IMR-90 (cell line): ENCODE data around the gene ADTRP. TPM values are rescaled to one million over a fixed set of nuclear protein-coding genes. Genes with fewer than 3 reads are reported as not detected.

Experiments used
- ATAC-seq: fragments of 200-7000 bp; cut with Tn5 transposase; 2 replicates; pipeline ENCODE4 v1.9.1; 2020; ENCODE audit warnings: low read depth, mild to moderate bottlenecking, moderate library complexity
- BruUV-seq: library from RNA; stranded (reverse); fragments of 400-500 nt; replicated peaks from 2 replicates; lab custom pipeline; 2021; lab: Mats Ljungman, UMichigan
- CTCF ChIA-PET: fragments of 300-600 bp; formaldehyde crosslinking; extraction: SDS; loops from one replicate; lab custom pipeline; 2021; ENCODE audit warnings: antibody characterized with exemption; lab: Yijun Ruan, JAX
- POLR2A ChIA-PET: fragments of 300-600 bp; sonication (Branson Sonifier 250); formaldehyde crosslinking; loops from one replicate; lab custom pipeline; 2022; ENCODE audit warnings: antibody characterized with exemption; ENCODE audit not compliant: unreplicated experiment; lab: Charles Lee
- DNase-seq: peaks from one replicate; pipeline ENCODE4 v3.0.0; 2013
- H2AFZ ChIP-seq: replicated peaks from 2 replicates; pipeline ENCODE3; 2013; ENCODE audit warnings: low read length, mild to moderate bottlenecking; ENCODE audit not compliant: poor library complexity
- H2AK5ac ChIP-seq: 2 replicates; pipeline ENCODE4 v1.6.1; 2013; ENCODE audit warnings: low read depth, low read length, inconsistent platforms
- H2AK9ac ChIP-seq: replicated peaks from 2 replicates; pipeline ENCODE3; 2013; ENCODE audit warnings: mild to moderate bottlenecking, low read depth, low read length, moderate library complexity; ENCODE audit not compliant: poor library complexity
- H2BK120ac ChIP-seq: 2 replicates; pipeline ENCODE4 v1.6.1; 2013; ENCODE audit warnings: low read depth, low read length, inconsistent platforms
- H2BK15ac ChIP-seq: 3 replicates; pipeline ENCODE4 v1.6.1; 2013; ENCODE audit warnings: low read depth, low read length, inconsistent platforms
- H2BK20ac ChIP-seq: 2 replicates; pipeline ENCODE4 v1.6.1; 2013; ENCODE audit warnings: low read depth, mild to moderate bottlenecking, inconsistent platforms, low read length, moderate library complexity
- H2BK5ac ChIP-seq: 2 replicates; pipeline ENCODE4 v1.6.1; 2013; ENCODE audit warnings: mild to moderate bottlenecking, low read depth, low read length, inconsistent platforms; ENCODE audit not compliant: poor library complexity, severe bottlenecking
- H3K14ac ChIP-seq: replicated peaks from 2 replicates; pipeline ENCODE4 v1.6.1; 2013; ENCODE audit warnings: low read depth, low read length, inconsistent platforms
- H3K18ac ChIP-seq: 2 replicates; pipeline ENCODE4 v1.6.1; 2013; ENCODE audit warnings: low read depth, low read length, control low read depth
- H3K23ac ChIP-seq: 2 replicates; pipeline ENCODE4 v1.6.1; 2013; ENCODE audit warnings: low read depth, low read length, inconsistent platforms
- H3K27ac ChIP-seq: 2 replicates; pipeline ENCODE4 v1.5.1; 2013; ENCODE audit warnings: mild to moderate bottlenecking, control low read depth, low read length; ENCODE audit not compliant: insufficient read depth
- H3K27me3 ChIP-seq: 2 replicates; pipeline ENCODE4 v1.6.1; 2013; ENCODE audit warnings: low read length; ENCODE audit not compliant: control insufficient read depth, insufficient read depth
- H3K36me3 ChIP-seq: 2 replicates; pipeline ENCODE4 v1.6.1; 2013; ENCODE audit warnings: low read length, mixed read lengths; ENCODE audit not compliant: control insufficient read depth, insufficient read depth
- H3K4ac ChIP-seq: 2 replicates; pipeline ENCODE4 v1.6.1; 2013; ENCODE audit warnings: low read depth, low read length, inconsistent platforms
- H3K4me1 ChIP-seq: 2 replicates; pipeline ENCODE4 v1.6.1; 2013; ENCODE audit warnings: low read length, mixed read lengths; ENCODE audit not compliant: control insufficient read depth, insufficient read depth
- H3K4me2 ChIP-seq: 2 replicates; pipeline ENCODE4 v1.6.1; 2013; ENCODE audit warnings: low read depth, mild to moderate bottlenecking, control low read depth, low read length, moderate library complexity
- H3K4me3 ChIP-seq: 2 replicates; pipeline ENCODE4 v1.5.1; 2013; ENCODE audit warnings: low read depth, mild to moderate bottlenecking, control low read depth, low read length, moderate library complexity; ENCODE audit not compliant: insufficient read depth
- H3K56ac ChIP-seq: 2 replicates; pipeline ENCODE4 v1.6.1; 2013; ENCODE audit warnings: low read length, inconsistent platforms; ENCODE audit not compliant: insufficient read depth; ENCODE audit errors: extremely low read depth
- H3K79me1 ChIP-seq, 2 experiments: 2 replicates each; pipeline ENCODE4 v1.6.1; 2013; ENCODE audit warnings: low read length in 2 of 2, inconsistent platforms in 1 of 2, low read depth in 1 of 2
- H3K9ac ChIP-seq: 2 replicates; pipeline ENCODE4 v1.6.1; 2013; ENCODE audit warnings: low read depth, low read length, control low read depth
- H3K9me1 ChIP-seq: 2 replicates; pipeline ENCODE4 v1.6.1; 2013; ENCODE audit warnings: low read length, inconsistent platforms; ENCODE audit not compliant: insufficient read depth
- H3K9me3 ChIP-seq: 2 replicates; pipeline ENCODE4 v1.6.1; 2013; ENCODE audit warnings: low read length; ENCODE audit not compliant: control insufficient read depth, insufficient read depth
- H4K20me1 ChIP-seq: 2 replicates; pipeline ENCODE4 v1.6.1; 2013; ENCODE audit warnings: low read length, inconsistent platforms; ENCODE audit not compliant: insufficient read depth
- H4K5ac ChIP-seq: 2 replicates; pipeline ENCODE4 v1.6.1; 2013; ENCODE audit warnings: mild to moderate bottlenecking, low read depth, low read length, control low read depth
- H4K8ac ChIP-seq, 2 experiments: 2 replicates each; pipeline ENCODE4 v1.6.1; 2013; ENCODE audit warnings: low read depth in 2 of 2, low read length in 2 of 2, control low read depth in 1 of 2, inconsistent platforms in 1 of 2
- H4K91ac ChIP-seq: 2 replicates; pipeline ENCODE4 v1.6.1; 2013; ENCODE audit warnings: low read depth, low read length, inconsistent platforms; ENCODE audit not compliant: insufficient read depth
- CEBPB ChIP-seq: IDR thresholded peaks from 2 replicates; pipeline ENCODE4 v1.6.1; 2012; ENCODE audit warnings: low read depth, low read length, improper control_type of control experiment
- FOS ChIP-seq: fragments of 150-350 bp; IDR thresholded peaks from 2 replicates; pipeline ENCODE4 v1.6.1; 2016; ENCODE audit warnings: low read depth, low read length
- MXI1 ChIP-seq: IDR thresholded peaks from 2 replicates; pipeline ENCODE4 v1.6.1; 2012; ENCODE audit warnings: low read depth, mild to moderate bottlenecking, low read length, moderate library complexity, borderline replicate concordance
- NFE2L2 ChIP-seq: fragments of 150-350 bp; IDR thresholded peaks from 2 replicates; pipeline ENCODE4 v1.6.1; 2016; ENCODE audit warnings: low read depth, mild to moderate bottlenecking, low read length
- WGBS, 2 experiments: methylation state at CpG; one replicate each; pipeline versions ENCODE4 v1.1.5 to v1.1.7; 2013; ENCODE audit warnings: missing lambda C conversion rate in 2 of 2; ENCODE audit not compliant: insufficient read length in 1 of 2; ENCODE audit errors: extremely low coverage in 2 of 2; 5-methylcytosine and 5-hydroxymethylcytosine counted together
- dilution Hi-C: fragments of 300-500 bp; cut with HindIII; formaldehyde crosslinking; loops from one replicate; pipeline ENCODE4 v1.14.3; 2018; ENCODE audit warnings: low sequenced_read_pairs; ENCODE audit not compliant: unreplicated experiment
- in situ Hi-C: fragments of 300-500 bp; cut with MboI; formaldehyde crosslinking; loops from 3 replicates; pipeline ENCODE4 v1.14.3; 2019; ENCODE audit warnings: low sequenced_read_pairs, inconsistent platforms, mixed read lengths
- intact Hi-C: fragments of 100-400 bp; cut with micrococcal nuclease; formaldehyde crosslinking; loops from 2 replicates; pipeline ENCODE4 v1.10.0; 2022
- polyA plus RNA-seq, 3 experiments: library from polyadenylated mRNA; depleted of rRNA; stranded (reverse); fragments of >200 nt; gene quantifications; 2 replicates each; pipeline ENCODE4 v1.2.3, GENCODE V29; 2012; ENCODE audit warnings: low replicate concordance in 1 of 3
- total RNA-seq: library from RNA; depleted of rRNA; stranded (reverse); fragments of >200 nt; gene quantifications from 2 replicates; pipeline ENCODE4 v1.2.3, GENCODE V29; 2012
- TF ChIP-seq, protein P1 (sequence below): conservative IDR thresholded peaks from 2 replicates; pipeline ENCODE4 v1.5.1; 2012; ENCODE audit warnings: mild to moderate bottlenecking, low read depth, low read length, improper control_type of control experiment

Gene ADTRP
- total and polyA plus RNA-seq, 2 of the 4 experiments (the other 2 are of a cell fraction), result 0.50 to 0.72 TPM

- H4K20me1 ChIP-seq, result no peaks in the 10 kb centered on the region
- no peak overlapping the region for H3K9ac ChIP-seq
- no peak overlapping the region for H2BK15ac ChIP-seq
- no peak overlapping the region for H3K23ac ChIP-seq
- no peak overlapping the region for H3K18ac ChIP-seq
- 80% methylated on average over 1 of the region's 3 CpGs; no CpG with 5 or more reads in 1 of the 2 experiments for WGBS, 2 experiments
- no peak overlapping the region for H3K4me2 ChIP-seq
- no peak overlapping the region for H3K4me3 ChIP-seq
- dilution Hi-C loops (no loop called here), intact Hi-C loops (no loop called here), in situ Hi-C loops (no loop called here)
- H3K14ac ChIP-seq, result no peak overlapping the region
- no peak overlapping the region for H4K91ac ChIP-seq
- no peak overlapping the region for H4K8ac ChIP-seq
- H2BK5ac ChIP-seq, result no peak overlapping the region
- POLR2A ChIA-PET, result no interaction called here
- H3K56ac ChIP-seq, result no peak overlapping the region
- BruUV-seq, result no TSS peak
- H2BK120ac ChIP-seq, result no peak overlapping the region
- peaks cover 5% of the 10 kb centered on the region; the same call in 1 of the 2 replicates for H3K9me1 ChIP-seq
- no peak overlapping the region for H3K27ac ChIP-seq
- no peaks in the 10 kb centered on the region for H3K36me3 ChIP-seq
- H3K9me3 ChIP-seq, result no peaks in the 10 kb centered on the region; the same call in none of the 2 replicates
- no peak for TF ChIP-seq NFE2L2
- TF ChIP-seq MXI1, result no peak
- TF ChIP-seq, protein P1, sequence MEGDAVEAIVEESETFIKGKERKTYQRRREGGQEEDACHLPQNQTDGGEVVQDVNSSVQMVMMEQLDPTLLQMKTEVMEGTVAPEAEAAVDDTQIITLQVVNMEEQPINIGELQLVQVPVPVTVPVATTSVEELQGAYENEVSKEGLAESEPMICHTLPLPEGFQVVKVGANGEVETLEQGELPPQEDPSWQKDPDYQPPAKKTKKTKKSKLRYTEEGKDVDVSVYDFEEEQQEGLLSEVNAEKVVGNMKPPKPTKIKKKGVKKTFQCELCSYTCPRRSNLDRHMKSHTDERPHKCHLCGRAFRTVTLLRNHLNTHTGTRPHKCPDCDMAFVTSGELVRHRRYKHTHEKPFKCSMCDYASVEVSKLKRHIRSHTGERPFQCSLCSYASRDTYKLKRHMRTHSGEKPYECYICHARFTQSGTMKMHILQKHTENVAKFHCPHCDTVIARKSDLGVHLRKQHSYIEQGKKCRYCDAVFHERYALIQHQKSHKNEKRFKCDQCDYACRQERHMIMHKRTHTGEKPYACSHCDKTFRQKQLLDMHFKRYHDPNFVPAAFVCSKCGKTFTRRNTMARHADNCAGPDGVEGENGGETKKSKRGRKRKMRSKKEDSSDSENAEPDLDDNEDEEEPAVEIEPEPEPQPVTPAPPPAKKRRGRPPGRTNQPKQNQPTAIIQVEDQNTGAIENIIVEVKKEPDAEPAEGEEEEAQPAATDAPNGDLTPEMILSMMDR, result no peak
- TF ChIP-seq FOS, result no peak
- TF ChIP-seq CEBPB, result peak; percentile 87
- no peak overlapping the region for H4K5ac ChIP-seq
- H3K4ac ChIP-seq, result no peak overlapping the region
- no peak overlapping the region for H2AK9ac ChIP-seq
- DNase-seq (peak; percentile 10), ATAC-seq (no peak)
- CTCF ChIA-PET, result no interaction called here
- H3K27me3 ChIP-seq, result no peaks in the 10 kb centered on the region
- H3K4me1 ChIP-seq, result peaks cover 8% of the 10 kb centered on the region
- no peaks in the 10 kb centered on the region for H3K79me1 ChIP-seq
- no peak overlapping the region for H2AK5ac ChIP-seq
- no peak overlapping the region for H2BK20ac ChIP-seq
- no peak overlapping the region for H2AFZ ChIP-seq
Measured at GRCh38 chr6:11682561-11682975, 96.0 kb downstream of the ADTRP start.
